Tibial artery (tissue), 4 donors: ENCODE results near the gene CDK5RAP2.

Source experiments
- DNase-seq, 2 donors: peaks; one replicate each; pipeline ENCODE4 v3.0.0-alpha.2; 2019
- H3K27ac ChIP-seq, 2 donors: fragments of 200-600 bp; sonication (generic) in 1 of 2; 1 replicate in 1 of 2; 2 replicates in 1 of 2; pipeline ENCODE4 v1.5.1; 2018 to 2019; ENCODE audit warnings: mild to moderate bottlenecking in 1 of 2
- H3K27me3 ChIP-seq, 2 donors: fragments of 200-600 bp; sonication (generic) in 1 of 2; one replicate each; pipeline versions ENCODE4 v1.5.1 to v1.6.0; 2016 to 2019
- H3K36me3 ChIP-seq, 3 donors: fragments of 200-600 bp; sonication (generic) in 2 of 3; one replicate each; pipeline ENCODE4 v1.5.1; 2016 to 2019; ENCODE audit warnings: mild to moderate bottlenecking in 2 of 3
- H3K4me1 ChIP-seq, 4 donors: fragments of 200-600 bp; sonication (generic) in 2 of 4; 1 replicate in 3 of 4; 2 replicates in 1 of 4; pipeline ENCODE4 v1.5.1; 2016 to 2019
- H3K4me3 ChIP-seq, 2 donors: fragments of 200-600 bp; sonication (generic) in 1 of 2; 1 replicate in 1 of 2; 2 replicates in 1 of 2; pipeline ENCODE4 v1.5.1; 2018 to 2019; ENCODE audit warnings: mild to moderate bottlenecking in 2 of 2
- H3K9me3 ChIP-seq, 3 donors: fragments of 200-600 bp; sonication (generic) in 1 of 3; one replicate each; pipeline ENCODE4 v1.5.1; 2016 to 2019
- intact Hi-C: fragments of 100-400 bp; cut with DNase I; formaldehyde crosslinking; loops from one replicate; pipeline ENCODE4 v1.15.0; 2023; ENCODE audit warnings: low total_unique reads
- TF ChIP-seq, protein P1 (sequence below), 2 experiments: fragments of 200-600 bp in 1 of 2; fragments of 450-650 bp in 1 of 2; IDR thresholded peaks; one replicate each; pipeline ENCODE4 v1.5.1; 2017 to 2019; ENCODE audit warnings: antibody characterized with exemption in 2 of 2, mild to moderate bottlenecking in 1 of 2, moderate library complexity in 1 of 2

The CDK5RAP2 gene

DNA sequence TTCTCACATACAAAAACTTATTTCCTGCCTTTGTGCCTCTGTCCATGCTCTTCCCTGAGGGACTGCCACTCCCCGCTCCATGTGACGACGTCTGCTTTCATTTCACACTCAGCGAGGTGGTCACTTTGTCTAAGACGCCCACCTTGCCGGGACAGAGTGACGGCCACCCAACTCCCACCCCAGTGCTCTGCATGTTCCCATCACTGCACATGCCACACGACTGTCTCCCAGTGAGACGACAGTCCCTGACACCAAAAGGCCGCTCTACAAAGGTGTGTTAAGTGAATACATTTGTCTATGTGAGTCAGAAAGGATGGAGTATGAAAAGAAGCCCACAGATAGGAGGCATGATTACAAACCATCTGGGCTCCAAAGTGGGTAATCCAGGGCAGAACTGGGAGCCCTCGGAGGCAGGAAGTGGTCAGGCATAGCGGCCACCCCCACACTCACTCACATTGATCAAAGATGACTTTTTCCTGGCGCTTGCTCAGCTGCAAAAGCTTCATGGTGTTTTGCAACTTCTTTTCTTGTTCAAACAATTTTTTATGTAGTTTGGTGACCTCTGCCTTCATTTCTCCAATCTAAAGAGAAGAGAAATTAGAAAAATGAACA is 185.8 kb downstream of the CDK5RAP2 start:
- no peaks in the 10 kb centered on the region for H3K27me3 ChIP-seq
- H3K4me3 ChIP-seq: no peak overlapping the region
- no peaks in the 10 kb centered on the region for H3K9me3 ChIP-seq
- H3K36me3 ChIP-seq: peaks cover 58 to 96% (median 86%) of the 10 kb centered on the region in 3 donors
- intact Hi-C loops: no loop called here
- DNase-seq: no peak
- H3K27ac ChIP-seq: peak overlapping the region in 1 of 2 donors; percentile 18
- TF ChIP-seq, protein P1, sequence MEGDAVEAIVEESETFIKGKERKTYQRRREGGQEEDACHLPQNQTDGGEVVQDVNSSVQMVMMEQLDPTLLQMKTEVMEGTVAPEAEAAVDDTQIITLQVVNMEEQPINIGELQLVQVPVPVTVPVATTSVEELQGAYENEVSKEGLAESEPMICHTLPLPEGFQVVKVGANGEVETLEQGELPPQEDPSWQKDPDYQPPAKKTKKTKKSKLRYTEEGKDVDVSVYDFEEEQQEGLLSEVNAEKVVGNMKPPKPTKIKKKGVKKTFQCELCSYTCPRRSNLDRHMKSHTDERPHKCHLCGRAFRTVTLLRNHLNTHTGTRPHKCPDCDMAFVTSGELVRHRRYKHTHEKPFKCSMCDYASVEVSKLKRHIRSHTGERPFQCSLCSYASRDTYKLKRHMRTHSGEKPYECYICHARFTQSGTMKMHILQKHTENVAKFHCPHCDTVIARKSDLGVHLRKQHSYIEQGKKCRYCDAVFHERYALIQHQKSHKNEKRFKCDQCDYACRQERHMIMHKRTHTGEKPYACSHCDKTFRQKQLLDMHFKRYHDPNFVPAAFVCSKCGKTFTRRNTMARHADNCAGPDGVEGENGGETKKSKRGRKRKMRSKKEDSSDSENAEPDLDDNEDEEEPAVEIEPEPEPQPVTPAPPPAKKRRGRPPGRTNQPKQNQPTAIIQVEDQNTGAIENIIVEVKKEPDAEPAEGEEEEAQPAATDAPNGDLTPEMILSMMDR (IDR thresholded peaks at IDR 0.05): no peak
- H3K4me1 ChIP-seq: peaks cover 0 to 16% (median 8%) of the 10 kb centered on the region in 4 donors

DNA sequence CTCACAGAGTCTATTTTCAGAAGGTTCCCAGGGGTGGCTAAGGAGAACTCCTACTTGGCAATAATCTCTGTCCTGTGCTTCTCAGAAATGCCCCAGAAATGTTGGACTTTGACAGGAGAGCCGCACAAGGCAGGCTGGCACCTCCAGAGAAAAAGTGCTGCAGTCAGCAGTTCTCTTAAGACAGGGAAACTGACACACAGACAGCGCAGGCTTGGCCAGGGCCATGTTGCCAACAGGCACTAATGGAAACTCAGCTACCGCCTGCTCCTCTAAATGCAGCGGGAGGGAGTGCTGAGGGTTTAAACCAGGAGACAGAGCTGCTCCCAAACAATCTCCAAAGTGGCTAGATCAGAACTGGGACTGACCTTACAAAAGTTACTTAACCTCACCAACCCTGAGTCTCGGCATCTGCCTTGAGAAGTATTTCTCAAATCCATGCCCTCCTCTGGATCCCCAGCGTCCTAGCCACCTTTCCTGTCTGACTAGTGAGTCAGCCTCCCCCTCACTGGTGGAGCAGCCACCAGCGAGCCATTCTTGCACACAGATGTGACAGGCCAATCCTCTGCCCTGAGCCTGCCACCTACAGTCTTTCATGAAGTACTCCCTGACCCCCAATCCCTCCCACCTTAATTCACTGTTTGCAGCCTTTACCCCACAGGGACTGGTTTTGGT is 186.4 kb downstream of the CDK5RAP2 start:
- H3K4me1 ChIP-seq: peaks cover 0 to 16% (median 8%) of the 10 kb centered on the region in 4 donors
- intact Hi-C loops: no loop called here
- TF ChIP-seq, protein P1 (IDR thresholded peaks at IDR 0.05): no peak
- peaks cover 51 to 95% (median 85%) of the 10 kb centered on the region in 3 donors for H3K36me3 ChIP-seq
- peak overlapping the region in 1 of 2 donors; percentile 18 for H3K27ac ChIP-seq
- no peak overlapping the region for H3K4me3 ChIP-seq
- H3K27me3 ChIP-seq: no peaks in the 10 kb centered on the region
- no peak for DNase-seq
- H3K9me3 ChIP-seq: no peaks in the 10 kb centered on the region

DNA sequence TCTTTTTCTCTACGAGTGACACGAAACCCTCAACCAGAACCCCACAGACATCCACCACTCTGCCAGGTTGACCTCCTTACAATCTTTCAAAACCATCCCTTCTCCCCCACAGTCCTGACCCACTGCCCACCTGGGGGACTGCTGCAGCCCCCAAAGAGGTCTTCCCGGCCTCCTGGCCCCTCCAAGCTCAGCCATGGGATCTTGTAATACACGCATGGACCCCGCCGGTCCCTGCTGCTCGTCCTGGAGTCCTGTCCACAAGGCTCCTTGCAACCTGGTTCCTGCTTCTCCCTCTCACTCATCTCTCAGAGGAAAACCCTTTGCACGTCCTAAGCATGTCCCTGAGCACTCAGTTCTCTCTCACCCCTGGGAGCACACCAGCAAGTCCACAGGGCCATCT is 187.3 kb downstream of the CDK5RAP2 start:
- Histone ChIP-seq H3K4me3 (no peak overlapping the region), H3K36me3 (peaks cover 50 to 97% (median 91%) of the 10 kb centered on the region in 3 donors), H3K27me3 (no peaks in the 10 kb centered on the region), H3K9me3 (no peaks in the 10 kb centered on the region), H3K4me1 (peaks cover 0 to 16% (median 8%) of the 10 kb centered on the region in 4 donors), H3K27ac (peak overlapping the region in 1 of 2 donors; percentile 3)
- TF ChIP-seq, protein P1 (IDR thresholded peaks at IDR 0.05): no peak
- intact Hi-C loops: no loop called here
- no peak for DNase-seq

DNA sequence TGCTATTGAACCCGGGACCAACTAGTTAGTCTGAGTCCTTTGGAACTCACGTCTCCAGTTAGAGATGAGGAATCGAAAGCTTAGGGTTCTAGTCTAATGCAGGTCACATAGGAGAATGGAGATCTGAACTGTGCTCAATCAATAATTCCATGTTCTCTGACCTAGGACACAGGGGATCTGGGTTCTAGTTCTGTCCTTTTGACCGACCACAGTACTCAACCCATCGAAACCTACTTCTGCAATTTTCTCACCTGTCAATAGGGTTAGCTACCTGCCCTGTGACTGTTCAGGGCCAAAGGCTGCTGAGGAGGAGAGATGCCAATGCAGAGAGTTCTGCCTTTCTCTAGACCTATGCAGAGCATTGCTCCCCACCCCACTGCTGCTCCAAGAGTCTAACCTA is 187.7 kb downstream of the CDK5RAP2 start:
- no peak overlapping the region for H3K27ac ChIP-seq
- H3K4me3 ChIP-seq: no peak overlapping the region
- no peak for DNase-seq
- H3K9me3 ChIP-seq: no peaks in the 10 kb centered on the region
- intact Hi-C loops: no loop called here
- TF ChIP-seq, protein P1 (IDR thresholded peaks at IDR 0.05): no peak
- H3K36me3 ChIP-seq: peaks cover 50 to 98% (median 89%) of the 10 kb centered on the region in 3 donors
- H3K27me3 ChIP-seq: no peaks in the 10 kb centered on the region
- peaks cover 0 to 17% (median 8%) of the 10 kb centered on the region in 4 donors for H3K4me1 ChIP-seq

DNA sequence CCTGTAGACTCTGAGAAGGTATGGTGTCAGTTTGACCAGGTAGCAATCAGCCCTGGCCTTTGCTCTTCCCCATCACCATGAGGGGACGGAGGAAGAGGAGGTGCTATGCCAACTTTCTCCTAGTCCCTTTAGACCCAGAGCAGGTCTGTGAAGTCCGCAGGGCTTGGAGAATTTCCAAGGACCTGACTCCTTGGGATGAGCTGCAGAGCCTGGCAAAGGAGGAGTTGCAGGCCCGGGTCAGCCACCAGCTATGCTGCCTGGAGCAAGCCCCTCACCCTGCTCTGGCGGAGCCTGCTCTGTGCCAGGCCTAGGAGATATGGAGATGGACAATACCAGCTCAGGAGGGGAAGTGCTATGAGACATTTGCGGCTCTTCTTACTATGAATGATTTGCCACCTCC is 188.3 kb downstream of the CDK5RAP2 start:
- no peak overlapping the region for H3K27ac ChIP-seq
- H3K36me3 ChIP-seq: peaks cover 46 to 95% (median 84%) of the 10 kb centered on the region in 3 donors
- no peaks in the 10 kb centered on the region for H3K9me3 ChIP-seq
- no peaks in the 10 kb centered on the region for H3K27me3 ChIP-seq
- H3K4me3 ChIP-seq: no peak overlapping the region
- DNase-seq: no peak
- TF ChIP-seq, protein P1 (IDR thresholded peaks at IDR 0.05): no peak
- intact Hi-C loops: no loop called here
- peaks cover 0 to 22% (median 10%) of the 10 kb centered on the region in 4 donors for H3K4me1 ChIP-seq
